ENCODE results near the gene MYO16.

The MYO16 gene

GRCh38 chr13:108629181-108629752, at the start of gene MYO16:
Gene MYO16, plus strand, starts transcription at chr13:108629611. Its CDS starts 234 bp downstream, at chr13:108629845.
- no peak for DNase-seq

GRCh38 chr13:108586826-108587225, 42.6 kb upstream of the MYO16 start:
- no peak for DNase-seq

- no peak for DNase-seq
These were observed 40.9 kb upstream of the MYO16 start for GRCh38 chr13:108588516-108588915.

- DNase-seq = no peak
These were observed 35.3 kb upstream of the MYO16 start for GRCh38 chr13:108594153-108594552.

GRCh38 chr13:108595436-108596274, 33.8 kb upstream of the MYO16 start:
- no peak for DNase-seq

- DNase-seq = no peak
These were observed 31.5 kb upstream of the MYO16 start for GRCh38 chr13:108597943-108598342.

- DNase-seq = no peak
These were observed 23.0 kb upstream of the MYO16 start for GRCh38 chr13:108606424-108606823.

GRCh38 chr13:108609353-108609752, 20.1 kb upstream of the MYO16 start:
- DNase-seq = no peak

GRCh38 chr13:108610507-108610906, 18.9 kb upstream of the MYO16 start:
- DNase-seq = no peak

- DNase-seq = no peak
These were observed 14.2 kb upstream of the MYO16 start for GRCh38 chr13:108615241-108615640.

GRCh38 chr13:108618233-108618632, 11.2 kb upstream of the MYO16 start:
- no peak for DNase-seq

GRCh38 chr13:108621462-108621861, 7.9 kb upstream of the MYO16 start:
- DNase-seq = no peak

GRCh38 chr13:108624108-108624507, 5.3 kb upstream of the MYO16 start:
- DNase-seq = no peak

GRCh38 chr13:108624979-108625378, 4.4 kb upstream of the MYO16 start:
- no peak for DNase-seq

- DNase-seq = no peak
These were observed 577 bp downstream of the MYO16 start for GRCh38 chr13:108629988-108630387.

GRCh38 chr13:108632649-108633167, 3.3 kb downstream of the MYO16 start:
- DNase-seq = no peak

- no peak for DNase-seq
These were observed 9.5 kb downstream of the MYO16 start for GRCh38 chr13:108638901-108639300.

- DNase-seq = no peak
These were observed 14.4 kb downstream of the MYO16 start for GRCh38 chr13:108643646-108644353.

- DNase-seq = no peak
These were observed 16.0 kb downstream of the MYO16 start for GRCh38 chr13:108645376-108645775.

- DNase-seq = no peak
These were observed 20.9 kb downstream of the MYO16 start for GRCh38 chr13:108650271-108650670.

GRCh38 chr13:108656742-108657141, 27.3 kb downstream of the MYO16 start:
- DNase-seq = no peak

- DNase-seq = no peak
These were observed 28.1 kb downstream of the MYO16 start for GRCh38 chr13:108657519-108657918.

- DNase-seq = no peak
These were observed 33.1 kb downstream of the MYO16 start for GRCh38 chr13:108662528-108662927.

- DNase-seq = no peak
These were observed 34.3 kb downstream of the MYO16 start for GRCh38 chr13:108663710-108664109.
